HG03108 (cell line): ENCODE data around the gene PSMB8.
A peak's percentile ranks its signal among the peaks of the same experiment; 100 is the strongest.

Source experiments
- ATAC-seq: cut with Tn5 transposase; IDR thresholded peaks from one replicate; pipeline ENCODE4 v1.9.1; 2021; ENCODE audit warnings: moderate library complexity; ENCODE audit not compliant: unreplicated experiment

PSMB8 gene

DNA sequence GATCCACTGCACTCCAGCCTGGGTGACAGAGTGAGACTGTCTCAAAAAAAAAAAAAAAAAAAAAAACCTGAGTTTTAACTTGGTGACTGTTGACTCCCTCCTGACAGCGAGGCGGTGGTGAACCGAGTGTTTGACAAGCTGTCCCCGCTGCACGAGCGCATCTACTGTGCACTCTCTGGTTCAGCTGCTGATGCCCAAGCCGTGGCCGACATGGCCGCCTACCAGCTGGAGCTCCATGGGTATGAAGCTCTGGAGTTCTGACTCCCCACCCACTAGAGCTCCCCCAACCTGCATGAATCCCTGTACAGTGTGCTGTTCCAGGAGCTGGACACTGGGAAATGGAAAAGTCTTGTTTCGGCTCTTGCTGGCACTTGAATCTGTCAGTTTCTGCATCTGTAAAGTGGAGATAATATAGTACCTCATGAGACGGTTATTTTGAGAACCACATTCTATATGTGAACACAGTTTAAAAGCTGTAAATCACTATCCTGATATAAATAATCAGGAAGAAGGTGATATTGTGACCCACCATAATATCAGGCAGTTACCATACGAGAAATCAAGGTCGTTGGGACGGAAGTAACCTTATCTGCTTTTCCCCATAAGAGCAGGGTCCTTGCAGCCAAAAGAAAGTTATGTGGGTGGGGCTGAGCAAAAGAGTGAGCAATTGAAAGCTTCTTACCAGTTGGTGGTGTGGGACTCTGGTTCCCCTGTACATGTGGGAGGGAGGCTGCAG is 13.5 kb upstream of the PSMB8 start:
- ATAC-seq, result no peak

DNA sequence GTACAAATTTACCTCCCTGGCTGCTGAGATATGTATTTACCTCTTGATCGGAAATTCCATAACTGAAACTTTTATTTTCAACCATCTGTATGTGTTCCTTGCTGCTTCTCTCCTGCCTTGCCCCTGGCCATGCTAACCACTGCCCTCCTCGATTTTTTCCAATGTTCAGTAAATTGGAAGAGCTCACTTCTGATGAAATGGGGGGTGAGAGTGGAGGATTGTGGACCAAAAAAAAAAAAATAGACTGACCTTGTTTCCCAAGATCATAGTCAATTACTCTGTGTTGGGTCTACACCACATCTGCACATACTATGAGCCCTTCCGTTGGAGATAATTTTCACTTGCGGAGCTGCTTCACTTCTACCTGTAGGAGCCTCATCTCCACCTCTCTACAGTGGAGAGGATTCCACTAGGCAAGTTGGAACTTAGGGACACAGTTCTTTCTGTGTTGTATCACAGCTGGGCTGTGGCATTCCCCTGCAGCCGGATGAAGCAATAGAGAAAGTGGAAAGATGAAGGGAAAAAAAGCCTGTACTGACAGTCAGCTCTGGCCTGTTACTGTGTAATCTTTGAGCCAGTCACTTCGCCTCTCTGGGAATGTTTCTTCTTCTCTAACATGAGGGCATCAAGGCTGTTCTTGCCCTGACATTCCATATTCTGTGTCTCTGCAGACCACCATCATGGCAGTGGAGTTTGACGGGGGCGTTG is 11.8 kb upstream of the PSMB8 start:
- ATAC-seq, result no peak

DNA sequence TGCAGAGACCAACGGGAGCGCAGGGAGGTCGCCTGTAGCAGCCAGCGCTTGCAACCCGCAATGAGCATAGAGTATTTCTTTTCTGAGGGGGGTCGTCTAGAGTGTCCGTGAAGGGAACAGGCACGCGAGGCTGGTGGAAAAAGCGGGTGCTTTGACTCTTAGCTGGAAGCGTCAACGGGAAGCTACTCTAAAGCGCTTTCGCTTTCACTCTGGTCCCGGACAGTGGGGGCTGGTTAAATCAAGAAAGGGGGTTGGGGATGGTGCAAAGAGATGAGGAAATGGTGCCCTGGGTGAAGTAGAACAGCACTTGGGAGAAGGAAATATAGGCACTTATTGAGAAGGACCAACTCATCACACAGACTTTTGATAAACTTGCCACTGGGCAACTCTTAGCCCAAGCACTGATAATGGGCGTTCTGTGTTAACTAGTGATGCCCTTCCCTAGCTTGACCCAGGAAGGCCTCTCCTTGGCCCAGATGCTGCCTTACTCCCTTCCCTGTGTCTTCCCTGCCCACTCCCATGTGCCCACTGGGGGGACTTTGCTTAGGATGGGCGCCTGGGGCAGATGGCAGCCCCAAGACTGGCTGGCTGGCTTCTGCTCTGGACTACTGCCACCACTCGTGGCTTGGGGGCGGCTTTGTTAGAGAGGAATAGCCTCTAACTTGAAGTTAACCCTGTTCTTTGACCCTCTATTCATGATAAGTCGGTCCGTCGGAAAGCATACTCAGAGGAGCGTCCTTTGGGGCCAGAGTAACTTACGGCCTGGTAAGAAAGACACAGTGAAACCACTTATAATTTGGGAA is 10.7 kb upstream of the PSMB8 start:
- no peak for ATAC-seq

DNA sequence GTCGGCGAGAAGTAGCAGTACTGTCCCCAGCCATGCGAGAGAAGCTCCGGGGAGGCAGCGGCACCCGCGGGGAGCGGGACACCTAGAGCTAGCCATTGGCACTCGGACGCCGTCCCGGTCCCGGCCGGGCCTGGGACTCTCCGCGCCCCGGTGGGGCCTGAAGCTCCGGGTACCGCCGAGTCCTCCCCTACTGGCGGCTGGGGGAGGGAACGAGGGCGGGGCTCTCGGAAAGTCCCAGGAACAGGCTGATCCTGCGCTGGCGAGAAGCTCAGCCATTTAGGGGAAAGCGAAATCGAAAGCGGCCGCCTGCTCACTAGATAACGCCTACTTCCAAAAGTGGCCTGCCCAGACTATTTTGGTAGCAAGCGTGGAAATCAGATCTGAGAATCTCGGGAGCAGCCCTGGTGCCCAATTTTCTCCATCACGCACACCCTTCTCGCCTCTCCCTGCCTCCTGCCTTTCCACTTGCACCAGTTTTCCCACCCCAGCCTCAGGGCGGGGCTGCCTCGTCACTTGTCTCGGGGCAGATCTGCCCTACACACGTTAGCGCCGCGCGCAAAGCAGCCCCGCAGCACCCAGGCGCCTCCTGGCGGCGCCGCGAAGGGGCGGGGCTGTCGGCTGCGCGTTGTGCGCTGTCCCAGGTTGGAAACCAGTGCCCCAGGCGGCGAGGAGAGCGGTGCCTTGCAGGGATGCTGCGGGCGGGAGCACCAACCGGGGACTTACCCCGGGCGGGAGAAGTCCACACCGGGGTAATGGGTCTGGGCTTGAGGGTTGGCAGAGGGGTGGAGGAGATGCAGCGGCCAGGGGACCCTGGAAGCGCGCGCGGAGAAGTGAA is 9.9 kb upstream of the PSMB8 start, which contains the start of the genes PSMB9 and TAP1:
Gene PSMB9, plus strand, starts transcription at position 652 of the 835 bp plus-strand sequence. Its CDS starts 38 bp downstream, at position 690.
Gene TAP1, minus strand, starts transcription at position 164 of the 835 bp plus-strand sequence. Its CDS starts 68 bp downstream, at position 96.
- peak; percentile 71 for ATAC-seq

DNA sequence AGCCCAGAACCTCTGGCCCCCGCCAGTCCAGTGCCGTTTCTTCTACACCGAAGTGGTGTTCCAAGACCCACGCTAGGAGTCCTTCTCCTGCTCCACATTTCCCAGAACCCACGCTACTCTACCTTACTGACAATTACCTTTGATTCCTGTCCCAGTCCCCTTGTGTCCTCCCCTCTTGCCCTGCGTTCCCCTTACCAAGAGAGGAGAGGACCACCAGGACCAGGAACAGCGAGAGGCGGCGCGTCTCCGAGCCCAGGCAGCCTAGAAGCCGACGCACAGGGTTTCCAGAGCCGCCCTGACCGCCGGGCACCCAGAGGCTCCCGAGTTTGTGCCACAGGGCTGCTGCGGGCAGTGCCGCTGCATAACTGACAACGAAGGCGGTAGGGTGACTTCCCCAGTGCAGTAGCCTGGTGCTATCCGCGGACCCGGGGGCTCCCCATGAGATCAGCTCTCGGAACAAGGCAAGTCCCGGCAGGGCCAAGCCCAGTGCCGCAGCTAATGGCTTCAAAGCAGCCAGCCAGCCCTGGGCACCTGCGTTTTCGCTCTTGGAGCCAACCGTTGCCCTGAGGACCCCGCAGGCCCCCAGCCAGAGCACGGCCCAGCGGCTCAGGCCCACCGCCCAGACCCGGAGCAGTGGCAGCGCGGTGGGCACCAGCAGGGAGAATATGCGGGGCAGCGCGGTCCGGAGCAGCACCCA is 9.1 kb upstream of the PSMB8 start:
- peak; percentile 22 for ATAC-seq

DNA sequence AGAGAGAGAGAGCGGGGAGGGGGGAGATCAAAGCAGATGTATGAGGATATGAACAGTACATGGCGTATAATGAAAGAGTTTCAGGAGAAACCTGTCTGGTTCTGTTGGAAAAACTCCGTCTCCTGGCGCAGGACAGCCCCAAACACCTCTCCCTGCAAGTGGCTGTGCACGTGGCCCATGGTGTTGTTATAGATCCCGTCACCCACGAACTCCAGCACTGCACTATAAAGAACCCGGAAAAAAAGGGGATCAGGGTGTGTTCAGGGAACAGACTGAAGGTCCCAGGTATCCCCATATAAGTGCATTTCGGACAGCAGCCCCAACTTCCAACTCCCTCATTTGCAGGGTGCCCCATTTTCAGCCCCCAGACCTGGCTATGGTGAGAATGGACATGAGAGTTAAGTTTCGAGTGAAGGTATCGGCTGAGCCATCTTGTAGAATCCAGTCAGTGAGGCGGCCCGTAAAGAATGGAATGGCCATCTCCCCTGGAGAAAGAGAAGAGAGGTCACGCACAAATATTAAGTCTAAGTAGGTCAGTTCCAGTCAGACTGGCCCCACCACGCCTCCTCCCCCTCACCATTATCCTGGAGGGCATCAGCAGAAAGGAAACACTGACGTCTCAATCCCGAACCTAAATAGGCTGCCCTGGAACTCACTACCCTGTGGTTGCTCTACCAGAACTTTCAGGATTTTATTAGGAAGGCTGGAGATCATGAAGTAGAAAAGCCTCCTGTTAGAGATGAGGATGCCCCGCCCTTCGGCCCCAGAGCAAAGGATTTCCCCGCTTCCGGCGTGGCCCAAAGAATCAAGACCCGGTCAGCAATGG is 8.4 kb upstream of the PSMB8 start:
- no peak for ATAC-seq

DNA sequence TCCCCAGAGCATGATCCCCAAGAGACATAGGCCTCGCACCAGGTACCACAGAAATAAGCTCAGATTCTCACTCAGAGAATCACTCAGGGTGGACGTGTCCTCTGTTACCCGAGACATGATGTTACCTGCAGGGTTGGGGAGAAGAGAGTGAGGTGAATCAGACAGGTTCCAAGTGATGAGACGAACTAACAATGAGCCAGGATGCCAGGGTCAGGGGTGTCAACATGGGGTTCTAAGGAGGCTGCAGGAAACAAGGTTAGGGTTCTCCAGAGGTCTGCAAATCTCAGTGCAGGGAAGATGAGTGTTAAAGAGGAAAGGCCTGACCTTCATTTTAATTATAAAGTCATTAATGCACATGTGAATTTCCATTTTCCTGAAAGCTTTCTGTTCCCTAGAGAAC is 7.2 kb upstream of the PSMB8 start:
- no peak for ATAC-seq

DNA sequence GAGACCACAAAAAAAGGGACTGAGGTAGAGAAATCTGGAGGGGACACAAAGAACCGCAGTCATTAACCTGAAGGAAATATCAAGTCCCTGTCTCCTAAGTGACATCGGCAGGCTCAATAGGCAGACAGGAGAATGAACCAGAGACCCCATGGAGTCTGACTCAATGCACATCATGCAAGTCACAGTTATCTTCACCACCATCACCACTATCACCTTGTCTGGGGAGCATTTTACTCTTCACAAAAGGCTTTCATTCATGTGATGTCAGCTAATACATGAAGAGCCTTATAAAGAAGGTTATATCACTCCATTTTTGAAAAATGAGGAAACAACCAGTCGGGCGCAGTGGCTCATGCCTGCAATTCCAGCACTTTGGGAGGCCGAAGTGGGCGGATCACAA is 5.3 kb upstream of the PSMB8 start:
- no peak for ATAC-seq

DNA sequence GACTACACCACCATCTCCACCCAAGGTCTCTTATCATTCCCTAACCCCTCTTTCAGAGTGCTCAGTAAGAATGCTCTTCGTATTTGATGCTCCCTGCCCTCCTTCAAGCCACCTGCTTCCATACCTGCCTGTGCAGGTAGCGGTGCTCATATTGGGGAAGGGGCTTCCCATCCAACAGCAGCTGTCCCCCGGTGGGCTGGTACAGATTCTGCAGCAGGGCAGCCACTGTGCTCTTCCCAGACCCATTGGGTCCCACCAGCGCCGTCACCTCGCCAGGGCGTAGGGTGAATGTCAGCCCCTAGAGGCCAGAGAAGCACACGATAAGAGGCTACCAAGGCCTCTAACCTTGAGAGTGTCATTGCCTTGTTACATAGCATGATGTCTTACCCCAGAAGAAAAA is 3.9 kb upstream of the PSMB8 start:
- ATAC-seq, result no peak

DNA sequence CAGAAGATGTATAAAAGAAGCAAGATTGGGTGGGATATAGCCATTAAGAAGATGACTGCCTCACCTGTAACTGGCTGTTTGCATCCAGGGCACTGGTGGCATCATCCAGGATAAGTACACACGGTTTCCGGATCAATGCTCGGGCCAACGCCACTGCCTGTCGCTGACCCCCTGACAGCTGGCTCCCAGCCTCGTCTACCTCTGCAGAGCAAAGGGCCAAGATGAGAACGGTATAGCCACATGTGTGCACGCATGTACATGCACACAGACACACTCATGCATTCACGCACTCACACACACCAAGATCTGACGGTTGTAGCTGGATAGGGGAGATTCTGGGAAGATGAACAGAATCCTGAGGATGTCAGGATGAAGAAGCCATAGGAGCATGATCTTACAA is 3.2 kb upstream of the PSMB8 start:
- no peak for ATAC-seq

DNA sequence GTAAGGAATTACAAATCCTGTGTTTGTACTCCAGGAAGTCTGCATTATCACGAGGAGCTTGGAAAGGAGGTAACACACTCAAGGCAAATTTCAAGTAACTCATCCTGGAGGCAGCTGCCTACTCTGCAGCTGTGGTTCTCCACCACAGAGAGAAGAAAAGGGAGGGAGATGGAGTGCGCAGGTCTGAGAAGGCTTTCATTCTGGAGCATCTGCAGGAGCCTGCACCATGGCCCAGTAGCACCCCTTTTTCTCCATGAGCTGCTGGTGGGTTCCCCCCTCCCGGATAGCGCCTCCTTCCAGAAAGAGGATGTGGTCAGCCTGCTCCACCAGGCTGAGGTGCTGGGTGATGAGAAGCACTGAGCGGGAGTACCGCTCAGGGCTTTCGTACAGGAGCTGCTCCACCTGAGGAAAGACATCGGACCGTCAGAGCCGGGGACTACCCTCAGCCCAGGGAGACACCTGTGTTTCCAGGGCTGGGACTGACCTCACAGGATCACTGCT is 1.6 kb upstream of the PSMB8 start:
- no peak for ATAC-seq

DNA sequence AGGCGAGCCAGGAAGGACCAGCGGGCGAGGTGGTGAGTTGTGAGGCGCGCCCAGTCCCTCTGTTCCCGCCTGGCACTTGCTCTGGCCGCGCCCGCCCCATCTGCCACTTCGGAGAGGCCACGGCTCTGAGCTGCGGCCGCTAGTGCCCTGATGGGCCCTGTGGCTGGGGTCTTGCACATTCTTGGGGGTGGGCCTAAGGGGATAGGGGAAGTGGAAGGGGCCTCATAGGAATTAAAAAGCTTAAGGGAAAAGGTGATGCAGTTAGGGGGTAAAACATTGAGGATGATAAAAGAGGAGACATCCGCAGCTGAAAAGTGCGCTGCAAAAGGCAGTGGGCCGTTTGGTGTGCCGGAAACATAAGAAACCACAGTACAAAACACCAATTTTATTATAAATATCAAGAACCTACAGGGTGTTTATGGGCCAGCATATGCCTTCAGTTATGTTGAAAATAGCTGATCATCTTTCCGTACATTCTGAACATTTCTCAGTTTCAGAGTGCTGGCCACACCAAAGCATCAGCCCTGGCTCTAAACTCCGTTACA is 1.1 kb upstream of the PSMB8 start:
- no peak for ATAC-seq

DNA sequence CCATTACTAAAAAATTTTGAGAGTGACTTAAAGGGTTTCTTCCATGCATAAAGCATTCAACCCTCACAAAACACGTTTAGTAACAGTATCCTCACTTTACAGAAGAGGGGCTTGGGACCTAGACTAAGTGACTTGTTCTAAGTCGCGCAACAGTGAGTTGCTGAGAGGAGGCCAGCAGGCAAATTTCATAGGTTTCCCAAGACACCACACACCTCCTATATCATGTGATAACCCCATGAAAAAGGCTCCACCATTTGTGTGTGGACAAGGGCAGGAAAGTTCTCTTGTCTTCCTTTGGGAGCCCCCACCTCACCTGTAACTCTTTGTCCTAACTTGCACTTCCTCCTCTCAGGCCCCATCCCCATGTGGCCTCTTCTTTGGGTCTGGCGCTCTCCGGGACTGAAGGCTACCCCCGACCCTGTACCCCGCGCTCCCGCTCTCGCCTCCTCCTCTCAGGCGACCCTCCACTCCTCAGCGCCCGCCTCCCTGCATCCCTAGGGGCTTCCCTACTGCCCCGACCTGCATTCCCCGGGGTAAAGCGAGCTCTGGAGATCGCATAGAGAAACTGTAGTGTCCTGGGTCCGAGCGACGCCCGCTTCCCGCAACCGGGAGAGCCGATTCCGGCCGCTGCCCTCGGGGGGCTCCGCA is 392 bp downstream of the PSMB8 start:
- no peak for ATAC-seq

DNA sequence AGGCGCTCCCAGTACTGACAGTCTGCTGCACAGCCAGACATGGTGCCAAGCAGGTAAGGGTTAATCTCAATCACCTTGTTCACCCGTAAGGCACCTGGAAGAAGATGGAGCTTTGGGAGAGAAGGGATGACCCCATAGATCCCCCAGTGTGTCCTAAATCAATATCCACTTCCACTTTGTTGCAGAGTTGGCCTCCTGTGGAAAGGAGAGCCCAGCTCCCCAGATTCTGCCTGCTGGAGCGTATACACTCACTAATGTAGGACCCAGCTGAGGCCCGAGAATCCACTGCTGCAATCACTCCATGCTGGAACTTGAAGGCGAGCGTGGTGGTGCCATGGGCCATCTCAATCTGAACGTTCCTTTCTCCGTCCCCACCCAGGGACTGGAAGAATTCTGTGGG is 1.2 kb downstream of the PSMB8 start:
- ATAC-seq, result no peak

DNA sequence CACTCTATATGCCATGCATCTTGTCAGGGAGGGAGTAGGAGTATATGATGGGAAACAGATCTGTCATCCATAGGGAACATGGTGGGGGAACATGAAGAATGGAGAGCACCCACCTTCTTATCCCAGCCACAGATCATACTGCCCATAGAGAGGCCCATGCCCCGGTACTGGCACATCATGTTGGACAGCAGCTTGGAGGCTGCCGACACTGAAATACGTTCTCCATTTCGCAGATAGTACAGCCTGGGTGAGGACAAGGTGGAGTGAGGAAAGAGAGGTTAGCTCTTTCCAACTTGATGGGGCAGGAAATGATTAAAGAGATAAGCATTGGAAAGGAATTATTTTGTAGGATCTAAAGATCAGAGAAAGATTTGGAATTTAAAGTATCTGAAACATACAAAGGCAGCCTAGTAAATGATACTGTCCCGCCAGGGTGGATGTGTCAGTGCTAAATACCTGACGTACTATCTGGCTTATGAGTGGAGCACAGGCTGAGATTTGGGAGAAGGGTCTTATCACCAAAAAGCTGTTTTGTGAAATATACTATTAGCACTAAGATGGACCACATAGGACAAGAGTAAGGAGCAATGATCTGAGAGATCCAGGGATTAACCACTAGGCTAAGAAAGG is 1.7 kb downstream of the PSMB8 start:
- no peak for ATAC-seq

DNA sequence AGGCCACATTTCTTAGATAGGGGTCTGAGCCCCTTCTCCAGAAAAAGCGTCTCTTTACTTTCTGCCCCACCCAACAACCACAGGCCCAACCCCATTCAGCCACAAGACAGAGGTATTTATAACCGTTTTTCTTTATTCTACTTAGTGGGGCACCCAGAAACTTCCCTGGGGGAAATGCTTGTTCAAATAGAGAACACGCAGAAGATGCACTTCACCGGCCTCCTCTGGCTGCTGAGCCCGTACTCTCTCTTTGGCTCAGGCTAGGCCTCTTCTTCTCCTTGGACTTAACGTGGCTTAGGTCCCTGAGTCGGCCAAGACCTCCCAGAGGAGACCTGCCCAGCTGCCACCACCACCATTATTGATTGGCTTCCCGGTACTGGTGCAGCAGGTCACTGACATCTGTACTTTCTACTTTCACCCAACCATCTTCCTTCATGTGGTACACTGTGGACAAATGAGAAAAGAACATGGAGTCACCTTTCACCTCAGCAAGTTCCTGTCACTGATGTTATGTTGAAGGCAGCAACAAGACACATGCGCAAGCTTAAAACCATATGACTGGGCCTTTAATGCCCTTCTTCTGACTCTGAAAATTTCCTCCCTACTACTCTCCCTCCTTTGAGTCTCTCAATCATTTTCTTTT is 3.1 kb downstream of the PSMB8 start:
- no peak for ATAC-seq

DNA sequence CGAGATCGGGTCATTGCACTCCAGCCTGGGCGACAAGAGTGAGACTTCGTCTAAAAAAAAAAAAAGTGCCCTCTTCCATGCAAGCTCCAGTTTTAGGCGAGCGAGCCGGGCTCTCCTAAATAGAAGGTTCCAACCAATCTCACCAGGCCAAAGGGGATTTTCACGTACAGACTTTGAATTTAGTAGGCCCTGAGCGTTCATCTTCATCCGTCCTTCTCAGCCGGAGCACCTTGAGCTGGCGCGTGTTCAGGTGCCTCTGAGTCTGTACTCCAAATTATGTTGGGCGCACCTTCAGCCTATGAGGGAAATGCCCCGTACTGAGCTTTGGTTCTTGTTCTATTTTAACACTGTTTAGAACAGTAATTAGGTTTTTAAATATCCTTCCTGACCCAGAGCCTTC is 4.5 kb downstream of the PSMB8 start:
- no peak for ATAC-seq
